ENCODE results near the gene SDR39U1.

SDR39U1 gene

DNA sequence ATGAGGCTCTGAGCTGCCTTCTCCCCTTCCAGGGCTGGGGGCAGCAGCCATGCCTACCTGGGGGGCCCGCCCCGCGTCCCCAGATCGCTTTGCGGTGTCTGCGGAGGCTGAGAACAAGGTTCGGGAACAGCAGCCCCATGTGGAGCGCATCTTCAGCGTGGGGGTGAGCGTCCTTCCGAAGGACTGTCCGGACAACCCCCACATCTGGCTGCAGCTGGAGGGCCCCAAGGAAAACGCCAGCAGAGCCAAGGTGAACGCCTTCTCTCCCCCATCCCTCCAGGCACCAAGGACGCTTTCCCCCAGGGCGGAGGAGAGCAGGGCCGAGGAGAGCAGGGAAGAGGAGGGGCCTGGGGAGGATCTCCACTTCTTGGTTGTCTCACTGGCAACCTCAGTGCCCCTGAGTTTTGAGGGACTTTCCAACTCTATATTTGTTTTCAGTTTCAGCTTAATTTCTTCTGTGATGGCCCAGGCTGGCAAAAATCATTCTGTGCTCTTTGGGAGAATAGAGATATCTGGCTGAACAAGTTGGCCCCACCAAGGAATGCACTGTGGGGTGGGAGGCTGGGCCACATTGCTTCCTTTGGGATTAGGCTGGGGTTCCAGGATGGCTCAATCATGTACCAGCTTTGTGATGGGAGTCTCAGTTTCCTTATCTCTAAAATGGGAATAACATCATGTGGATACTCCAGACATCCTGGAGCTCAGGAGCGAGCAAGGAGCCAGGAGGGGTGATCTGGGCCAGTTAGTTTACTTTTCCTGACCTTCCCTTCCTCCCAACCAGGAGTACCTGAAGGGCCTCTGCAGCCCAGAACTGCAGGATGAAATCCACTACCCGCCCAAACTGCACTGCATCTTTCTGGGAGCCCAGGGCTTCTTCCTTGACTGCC, 11.7 kb downstream of the SDR39U1 start:
- Mint-ChIP-seq H3K36me3 (ENCODE audit: insufficient read depth) (peaks cover 55% of the 10 kb centered on the region), H3K4me3 (peak overlapping the region; percentile 84 to 86), H3K27ac (peak overlapping the region; percentile 97 to 99), H3K4me1 (ENCODE audit: low read depth in 2 of 2) (peaks cover 37% of the 10 kb centered on the region in 2 donors), H3K27me3 (no peaks in the 10 kb centered on the region), H3K9me3 (no peaks in the 10 kb centered on the region)
- peak; percentile 60 for ATAC-seq (replicated peaks)
- peak; percentile 59 to 62 (median 60) for DNase-seq

DNA sequence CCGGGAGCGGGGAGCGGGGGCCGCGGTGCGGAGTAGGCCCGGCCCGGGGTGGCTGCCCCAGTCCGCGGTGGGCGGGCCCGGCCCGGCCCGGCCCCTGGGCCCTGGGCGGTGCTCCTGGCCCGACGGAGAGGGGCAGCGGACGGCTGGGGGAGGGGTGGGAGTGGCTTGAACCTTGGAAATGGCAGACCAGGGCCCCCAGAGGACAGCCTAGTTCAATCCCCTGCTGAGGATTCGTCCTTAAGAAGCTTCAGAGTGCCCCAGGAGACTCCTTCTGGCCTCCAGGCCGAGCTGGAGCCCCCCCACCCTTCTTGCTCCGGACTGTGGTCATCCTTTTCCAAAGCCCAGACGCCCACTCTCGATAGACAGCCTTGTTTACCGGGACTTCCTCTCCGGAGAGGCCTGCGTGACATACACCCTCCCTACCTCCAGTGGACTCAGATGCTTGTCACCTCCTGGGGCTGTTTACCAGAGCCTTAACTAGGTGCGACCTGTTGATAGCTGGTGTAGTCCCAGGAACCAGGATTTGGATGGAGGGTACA, 12.4 kb downstream of the SDR39U1 start:
- peaks cover 37 to 40% of the 10 kb centered on the region in 2 donors for H3K4me1 Mint-ChIP-seq (ENCODE audit: low read depth in 2 of 2)
- peak overlapping the region; percentile 97 to 99 for H3K27ac Mint-ChIP-seq
- DNase-seq = peak; percentile 22 to 56 (median 39)
- no peaks in the 10 kb centered on the region for H3K9me3 Mint-ChIP-seq
- peaks cover 51% of the 10 kb centered on the region for H3K36me3 Mint-ChIP-seq (ENCODE audit: insufficient read depth)
- no peaks in the 10 kb centered on the region for H3K27me3 Mint-ChIP-seq
- peak; percentile 56 for ATAC-seq (replicated peaks)
- peak overlapping the region; percentile 84 to 86 for H3K4me3 Mint-ChIP-seq

DNA sequence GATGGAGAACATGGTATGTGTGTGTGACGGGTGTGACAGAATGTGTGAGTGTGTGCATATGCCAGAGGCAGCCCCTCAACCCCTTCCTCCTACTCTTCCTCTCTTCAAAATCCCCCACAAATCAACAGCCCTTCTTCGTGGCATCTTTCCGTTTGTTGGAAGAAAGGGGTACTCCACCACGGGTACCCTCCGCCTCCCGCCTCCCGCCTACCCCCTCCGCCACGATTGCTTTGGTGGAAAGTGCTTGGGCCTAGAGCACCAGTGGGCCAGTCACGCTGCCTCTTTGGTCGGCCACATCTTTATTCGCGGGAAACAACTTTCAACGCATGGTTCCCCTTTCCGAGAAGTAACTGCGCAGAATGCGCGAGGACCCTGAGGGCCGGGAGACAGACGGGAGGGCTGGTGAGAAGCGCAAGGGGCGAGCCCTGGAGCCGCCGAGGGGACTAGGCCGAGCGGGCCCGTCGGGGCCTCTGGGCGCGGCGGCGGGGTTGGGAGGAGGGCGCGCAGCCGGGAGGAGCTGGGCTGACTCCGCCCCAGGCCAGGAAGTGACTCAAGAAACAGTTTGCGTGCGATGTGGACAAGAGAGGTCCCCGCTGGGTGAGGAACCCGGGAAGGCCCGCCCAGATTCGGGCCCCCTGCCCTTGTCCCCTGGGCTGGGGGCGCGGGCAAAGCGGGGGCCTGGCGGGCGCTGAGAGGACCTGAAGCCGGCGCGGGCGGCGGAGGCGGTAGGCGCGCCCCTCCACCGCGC, 13.0 kb downstream of the SDR39U1 start, which contains the start of the genes CBLN3 and KHNYN:
TSS of gene CBLN3 (minus strand) at position 274 of the 748 bp plus-strand sequence. CDS start 614 bp downstream, outside the sequence.
TSS of gene KHNYN (plus strand) at position 560 of the 748 bp plus-strand sequence. CDS start 777 bp downstream, outside the sequence.
- ATAC-seq (replicated peaks) (peak; percentile 81), DNase-seq (peak; percentile 82 to 85 (median 82))
- peak within 1 kb of the TSS; percentile 84 to 86 for H3K4me3 Mint-ChIP-seq
- H3K4me1 Mint-ChIP-seq (ENCODE audit: low read depth in 2 of 2) = peaks cover 37 to 40% of the 10 kb centered on the region in 2 donors
- peak within 1 kb of the TSS; percentile 97 to 99 for H3K27ac Mint-ChIP-seq
- peaks cover 46% of the 10 kb centered on the region for H3K36me3 Mint-ChIP-seq (ENCODE audit: insufficient read depth)
- no peaks in the 10 kb centered on the region for H3K27me3 Mint-ChIP-seq
- no peaks in the 10 kb centered on the region for H3K9me3 Mint-ChIP-seq

DNA sequence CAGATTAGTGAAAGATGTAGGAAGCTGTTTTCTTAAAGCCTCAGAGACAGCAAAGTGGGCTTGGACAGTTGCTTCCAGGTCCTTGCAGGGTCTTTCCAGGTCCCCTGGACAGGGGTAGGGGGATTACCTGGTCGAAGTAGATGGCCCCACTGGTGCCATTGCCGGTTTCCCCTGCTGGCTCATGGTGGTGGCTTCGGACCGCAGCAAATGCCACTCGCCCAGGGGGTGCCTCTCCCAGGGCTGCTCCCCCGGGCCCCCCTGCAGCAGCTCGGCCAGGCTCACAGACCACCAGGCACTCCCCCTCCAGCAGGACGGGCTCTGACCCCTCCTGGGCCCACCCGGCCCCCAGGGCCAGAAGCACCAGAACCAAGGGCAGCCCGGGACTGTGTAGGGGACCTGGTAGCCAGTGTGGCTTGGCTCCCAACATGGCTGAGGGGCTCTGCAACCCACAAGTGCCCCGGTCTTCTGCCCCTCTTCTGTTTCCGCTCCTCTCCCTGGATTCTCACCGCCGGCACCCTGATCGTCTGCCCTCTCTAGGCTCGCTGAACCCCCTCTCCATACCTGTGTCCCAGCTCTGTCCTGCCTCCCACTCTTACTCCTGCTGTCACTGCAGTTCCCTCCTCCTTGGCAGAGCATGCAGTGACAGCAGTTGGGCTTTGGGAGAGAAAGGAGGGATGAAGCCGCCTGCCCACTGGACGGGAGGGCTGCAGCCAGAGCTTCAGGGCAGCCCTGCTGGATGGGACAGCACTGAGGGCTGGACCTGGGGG, 13.8 kb downstream of the SDR39U1 start:
- peak overlapping the region; percentile 84 to 86 for H3K4me3 Mint-ChIP-seq
- H3K36me3 Mint-ChIP-seq (ENCODE audit: insufficient read depth) = peaks cover 40% of the 10 kb centered on the region
- peaks cover 37 to 40% of the 10 kb centered on the region in 2 donors for H3K4me1 Mint-ChIP-seq (ENCODE audit: low read depth in 2 of 2)
- ATAC-seq (replicated peaks) = no peak
- no peak for DNase-seq
- peak overlapping the region; percentile 97 to 99 for H3K27ac Mint-ChIP-seq
- no peaks in the 10 kb centered on the region for H3K9me3 Mint-ChIP-seq
- no peaks in the 10 kb centered on the region for H3K27me3 Mint-ChIP-seq

DNA sequence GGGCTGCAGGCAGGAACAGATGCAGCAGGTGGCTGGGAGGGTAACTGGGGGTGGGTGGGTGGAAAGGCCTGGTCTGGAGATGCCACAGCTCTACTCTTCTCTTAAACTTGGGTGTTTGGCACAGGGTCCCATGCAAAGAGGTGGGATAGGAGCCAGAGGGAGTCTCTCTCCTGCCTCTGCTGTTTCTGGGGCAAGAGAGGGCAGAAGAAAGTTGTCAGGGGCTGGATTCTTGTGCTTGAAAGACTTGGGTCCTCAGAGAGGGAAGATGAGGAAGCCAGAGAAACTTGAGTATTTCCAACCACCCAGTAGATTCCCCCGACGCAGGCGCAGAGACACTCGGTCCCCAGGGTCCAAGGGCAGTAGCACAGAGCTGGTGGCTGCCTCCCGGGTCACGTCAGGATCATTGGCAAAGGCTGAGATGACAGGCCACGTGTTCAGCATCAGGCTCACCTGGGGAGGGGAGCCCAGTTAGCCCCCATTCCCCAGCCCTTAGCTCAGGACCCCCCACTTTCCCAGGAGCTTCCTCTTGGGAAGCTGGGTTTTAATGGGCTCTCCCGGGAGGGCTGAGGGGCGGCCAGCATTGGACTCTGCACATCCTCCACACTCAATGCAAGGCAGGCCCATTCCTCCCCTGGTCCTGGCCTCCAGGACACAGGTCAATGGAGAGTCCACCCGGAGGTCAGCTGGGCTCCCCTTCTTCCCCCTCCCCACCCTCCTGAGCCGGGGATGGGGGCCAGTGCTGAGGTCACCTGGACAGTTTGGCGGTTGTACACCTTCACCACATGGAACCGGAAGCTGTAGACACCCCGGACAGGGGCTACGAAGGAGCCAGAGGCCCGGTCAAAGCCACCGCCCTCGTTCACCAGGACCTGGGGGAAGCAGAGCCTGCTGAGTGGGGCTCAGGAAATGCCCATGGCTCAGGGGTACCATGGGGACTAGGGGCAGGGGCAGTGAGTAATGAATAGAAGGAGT, 14.8 kb downstream of the SDR39U1 start:
- H3K9me3 Mint-ChIP-seq = no peaks in the 10 kb centered on the region
- peaks cover 33 to 36% of the 10 kb centered on the region in 2 donors for H3K4me1 Mint-ChIP-seq (ENCODE audit: low read depth in 2 of 2)
- ATAC-seq (replicated peaks) = no peak
- H3K4me3 Mint-ChIP-seq = peak overlapping the region in 1 of 2 donors; percentile 57
- peaks cover 30% of the 10 kb centered on the region for H3K36me3 Mint-ChIP-seq (ENCODE audit: insufficient read depth)
- no peak for DNase-seq
- H3K27me3 Mint-ChIP-seq = no peaks in the 10 kb centered on the region
- H3K27ac Mint-ChIP-seq = peak overlapping the region; percentile 76 to 97

DNA sequence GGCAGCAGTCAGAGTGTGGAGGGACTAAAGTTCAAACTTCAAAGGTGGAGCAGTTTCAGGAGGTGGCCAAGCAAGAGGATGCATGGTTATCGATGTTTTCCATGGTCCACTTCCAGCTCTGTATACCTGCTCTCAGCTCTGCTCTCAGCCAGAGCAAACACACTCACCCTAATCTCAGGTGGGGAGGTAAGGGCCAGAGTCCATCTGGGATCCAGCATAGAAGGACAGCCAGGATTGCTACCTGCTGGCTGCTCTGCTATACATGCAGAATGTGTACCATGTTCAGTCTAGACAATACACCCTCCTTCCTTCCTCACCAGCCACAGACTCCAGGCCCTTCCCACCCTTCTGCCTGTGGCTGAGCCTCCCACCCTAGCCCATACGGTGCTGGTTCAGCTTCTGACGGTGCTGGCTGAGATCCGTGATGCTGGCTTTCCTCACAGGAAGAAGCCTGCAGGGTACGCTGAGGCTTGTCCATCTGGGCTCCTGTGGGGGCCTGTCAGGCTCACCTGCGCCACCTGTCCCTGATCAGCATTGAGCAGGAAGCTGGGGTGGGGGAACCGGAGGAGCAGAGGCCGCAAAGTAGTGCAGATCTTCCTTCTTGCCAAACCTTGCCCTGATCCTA, 15.6 kb downstream of the SDR39U1 start:
- ATAC-seq (replicated peaks) = no peak
- H3K27me3 Mint-ChIP-seq = no peaks in the 10 kb centered on the region
- peaks cover 31 to 34% of the 10 kb centered on the region in 2 donors for H3K4me1 Mint-ChIP-seq (ENCODE audit: low read depth in 2 of 2)
- DNase-seq = no peak
- H3K9me3 Mint-ChIP-seq = no peaks in the 10 kb centered on the region
- H3K4me3 Mint-ChIP-seq = no peak overlapping the region
- no peak overlapping the region for H3K27ac Mint-ChIP-seq
- peaks cover 23% of the 10 kb centered on the region for H3K36me3 Mint-ChIP-seq (ENCODE audit: insufficient read depth)

DNA sequence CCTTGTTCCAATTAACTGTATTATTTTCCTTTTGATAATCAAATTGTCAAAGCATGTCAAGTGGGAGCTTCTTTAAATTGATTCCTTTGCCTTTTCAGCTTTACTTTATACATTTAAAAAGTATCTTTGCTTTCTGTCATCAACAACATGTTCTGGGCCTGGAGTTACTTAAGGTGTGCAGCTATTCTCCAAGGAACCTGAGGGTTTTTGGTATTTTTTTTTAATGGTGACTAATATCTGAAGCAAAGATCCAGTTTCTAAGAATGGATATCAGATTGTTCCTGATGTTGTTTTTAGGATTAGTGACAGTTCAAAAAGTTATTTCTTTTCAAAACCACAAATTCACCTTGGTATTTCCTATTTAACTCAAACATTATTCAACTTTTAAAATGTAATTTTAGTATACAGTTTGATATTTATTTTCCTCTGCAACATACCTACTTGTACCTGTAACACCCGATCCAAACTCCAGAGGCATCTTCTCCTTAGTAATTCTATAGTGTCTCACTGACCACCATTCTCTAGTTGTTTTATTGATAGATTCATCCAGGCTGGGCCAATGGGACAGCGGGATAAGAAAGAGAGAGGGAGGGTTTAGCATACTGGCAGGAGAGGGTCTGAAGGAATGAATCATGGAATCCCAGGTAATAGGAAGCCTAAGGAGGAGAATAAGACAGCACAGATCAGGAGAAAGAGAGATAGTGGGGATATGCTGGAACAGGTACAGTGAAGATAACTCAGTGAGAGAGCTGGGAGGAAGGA, 16.2 kb downstream of the SDR39U1 start:
- DNase-seq (no peak), ATAC-seq (replicated peaks) (no peak)
- peak overlapping the region in 1 of 2 donors; percentile 20 for H3K27ac Mint-ChIP-seq
- H3K4me3 Mint-ChIP-seq = no peak overlapping the region
- H3K4me1 Mint-ChIP-seq (ENCODE audit: low read depth in 2 of 2) = peaks cover 24 to 27% of the 10 kb centered on the region in 2 donors
- no peaks in the 10 kb centered on the region for H3K9me3 Mint-ChIP-seq
- no peaks in the 10 kb centered on the region for H3K27me3 Mint-ChIP-seq
- peaks cover 16% of the 10 kb centered on the region for H3K36me3 Mint-ChIP-seq (ENCODE audit: insufficient read depth)

DNA sequence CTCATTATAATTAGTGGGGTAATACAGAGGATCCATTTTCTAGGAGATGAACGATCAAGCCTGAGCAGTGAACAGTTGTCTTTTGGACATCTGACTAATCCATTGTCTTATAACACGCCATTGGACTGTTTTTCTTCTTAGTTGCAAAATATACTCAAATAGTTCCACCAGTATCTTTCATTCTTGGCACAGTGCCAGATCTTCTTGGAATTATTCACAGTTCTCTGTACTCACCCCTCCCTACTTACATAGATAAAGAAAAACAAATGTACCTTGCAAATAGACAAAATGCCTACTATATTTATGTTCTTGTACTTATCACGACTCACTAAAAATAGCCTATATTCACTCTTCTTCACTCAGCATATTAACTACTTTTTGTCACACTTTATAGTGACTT, 16.9 kb downstream of the SDR39U1 start:
- H3K9me3 Mint-ChIP-seq = no peaks in the 10 kb centered on the region
- H3K27ac Mint-ChIP-seq = peak overlapping the region in 1 of 2 donors; percentile 20
- peaks cover 18 to 20% of the 10 kb centered on the region in 2 donors for H3K4me1 Mint-ChIP-seq (ENCODE audit: low read depth in 2 of 2)
- no peak for DNase-seq
- H3K27me3 Mint-ChIP-seq = no peaks in the 10 kb centered on the region
- ATAC-seq (replicated peaks) = no peak
- H3K36me3 Mint-ChIP-seq (ENCODE audit: insufficient read depth) = peaks cover 10% of the 10 kb centered on the region
- no peak overlapping the region for H3K4me3 Mint-ChIP-seq

DNA sequence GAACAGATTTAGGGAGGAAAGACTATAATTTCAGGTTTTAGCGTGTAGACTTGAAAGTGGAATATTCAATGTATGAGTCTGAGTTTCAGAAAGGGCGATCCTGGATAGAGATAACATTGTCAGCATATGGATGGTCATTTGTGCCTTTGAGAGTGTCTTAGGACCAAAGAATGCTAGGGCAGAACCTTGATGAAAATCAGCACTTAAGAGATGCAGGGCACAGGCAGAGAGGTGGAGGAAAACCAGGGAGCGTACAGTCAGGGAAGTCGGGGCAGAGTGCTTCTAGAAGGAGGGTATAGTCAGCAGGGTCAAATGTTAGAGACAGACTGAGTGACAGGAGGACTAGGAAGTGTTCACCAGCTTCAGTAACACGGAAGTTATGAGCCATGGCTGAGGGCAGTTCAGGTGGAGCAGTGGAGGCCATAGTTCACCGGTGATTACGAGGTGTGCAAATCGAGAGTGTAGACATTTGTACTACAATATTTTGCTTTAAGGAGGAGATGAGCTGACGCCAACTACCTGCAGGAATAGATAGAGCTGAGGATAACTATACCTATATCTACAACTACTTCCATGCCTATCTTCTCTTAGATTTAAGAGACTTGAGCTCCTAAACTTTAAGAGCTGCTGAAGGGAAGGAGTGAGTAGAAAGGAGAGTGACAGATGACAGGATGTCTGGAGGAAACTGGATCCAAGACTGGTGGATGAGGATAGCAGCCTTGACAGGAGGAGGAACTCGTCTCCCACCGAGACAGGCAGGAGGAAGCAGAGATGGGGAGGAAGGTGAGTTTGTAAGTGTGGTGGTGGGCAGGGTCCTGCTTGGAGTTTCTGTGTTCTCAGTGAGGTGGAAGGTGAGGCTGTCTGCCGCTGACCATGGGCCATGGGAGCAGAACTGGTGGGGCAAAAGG, 19.6 kb downstream of the SDR39U1 start:
- Mint-ChIP-seq H3K27ac (no peak overlapping the region), H3K27me3 (peaks cover 8 to 14% of the 10 kb centered on the region in 2 donors), H3K36me3 (ENCODE audit: insufficient read depth) (no peaks in the 10 kb centered on the region), H3K4me3 (no peak overlapping the region), H3K4me1 (ENCODE audit: low read depth in 2 of 2) (peaks cover 4 to 8% of the 10 kb centered on the region in 2 donors), H3K9me3 (no peaks in the 10 kb centered on the region)
- ATAC-seq (replicated peaks) (no peak), DNase-seq (no peak)

DNA sequence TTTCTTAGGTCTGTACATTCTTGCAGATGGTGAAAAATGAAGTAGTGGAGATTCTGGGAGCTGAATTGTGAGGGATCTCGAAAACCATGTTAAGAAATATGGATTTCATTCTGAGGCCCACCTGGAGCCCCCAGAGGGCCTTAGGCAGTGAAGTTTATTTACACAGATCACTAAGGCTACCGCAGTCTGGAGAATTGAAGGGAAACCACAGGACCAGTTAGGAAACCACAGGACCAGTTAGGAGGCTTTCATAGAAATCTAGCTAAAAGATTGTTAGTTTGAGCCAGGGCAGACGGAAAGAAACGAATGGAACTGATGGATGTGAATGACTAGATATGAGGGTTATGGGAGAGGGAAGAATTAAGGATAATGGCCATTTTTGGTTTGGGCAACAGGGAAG, 20.3 kb downstream of the SDR39U1 start:
- peak; percentile 69 for ATAC-seq (replicated peaks)
- Mint-ChIP-seq H3K4me1 (ENCODE audit: low read depth in 2 of 2) (peaks cover 4 to 8% of the 10 kb centered on the region in 2 donors), H3K4me3 (no peak overlapping the region), H3K27me3 (peaks cover 8 to 15% of the 10 kb centered on the region in 2 donors), H3K9me3 (no peaks in the 10 kb centered on the region), H3K27ac (no peak overlapping the region), H3K36me3 (ENCODE audit: insufficient read depth) (no peaks in the 10 kb centered on the region)
- no peak for DNase-seq

Measured in effector memory CD8-positive, alpha-beta T cell (primary cell).